ENCODE measurements around the gene DIAPH2. TPM values are rescaled to one million over a fixed set of nuclear protein-coding genes. Genes with fewer than 3 reads are reported as not detected.

The DIAPH2 gene
- total RNA-seq, 5 donors from 2014 or later (not counting 1 experiment from before 2014, with no cell fraction given) = 8.4 to 15.3 (median 10.8) TPM

DNA sequence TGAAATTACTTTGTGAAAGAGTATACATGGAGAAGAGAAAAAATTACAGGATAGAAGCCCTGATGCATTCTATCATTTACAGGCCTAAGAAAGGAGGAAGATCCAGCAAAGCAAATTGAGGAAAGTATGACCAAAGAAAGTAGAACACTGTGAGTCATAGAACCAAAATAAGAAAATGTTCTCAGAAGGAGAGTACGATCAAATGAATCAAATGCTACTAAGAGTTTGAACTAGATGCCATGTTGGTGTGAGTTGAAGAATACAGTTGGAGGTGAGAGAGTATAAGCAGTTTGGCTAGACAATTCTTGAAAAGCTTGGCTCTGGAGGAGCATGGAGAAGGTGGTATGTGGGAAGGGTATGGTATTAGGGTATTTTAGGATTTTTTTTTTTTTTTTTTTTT, 360.8 kb downstream of the DIAPH2 start:
- H3K4me3 ChIP-seq (ENCODE audit: control insufficient read depth in 1 of 2, extremely low read depth in 1 of 2, low read length in 1 of 2) = no peak overlapping the region
- H3K9me3 Mint-ChIP-seq = no peaks in the 10 kb centered on the region
- H3K36me3 ChIP-seq (ENCODE audit: control insufficient read depth in 2 of 2, extremely low read depth in 1 of 2, insufficient read depth in 1 of 2, low read length in 1 of 2) = no peaks in the 10 kb centered on the region
- no peaks in the 10 kb centered on the region for H3K4me1 Mint-ChIP-seq
- H3K27ac Mint-ChIP-seq = no peak overlapping the region
- DNase-seq (no peak), ATAC-seq (replicated peaks in 1 of 4) (no peak)
- no peak overlapping the region for H3K4me3 Mint-ChIP-seq
- CTCF ChIA-PET = no interaction called here
- H3K36me3 Mint-ChIP-seq = no peaks in the 10 kb centered on the region
- H3K27me3 Mint-ChIP-seq = no peaks in the 10 kb centered on the region
- 50% methylated on average over 1 of the region's 1 CpG for WGBS (ENCODE audit: insufficient coverage)
- no peak overlapping the region for H3K27ac ChIP-seq (ENCODE audit: low read length)
- POLR2A ChIA-PET = interaction anchor here in 1 of 2 donors (0.7 kb wide), 1 partner anchor 589 kb away, joined by 4 read pairs; no protein-coding TSS in a partner anchor
- H3K4me1 ChIP-seq (ENCODE audit: control insufficient read depth in 1 of 2, extremely low read depth in 1 of 2, insufficient read depth in 2 of 2, low read length in 2 of 2) = no peaks in the 10 kb centered on the region
- no peaks in the 10 kb centered on the region for H3K27me3 ChIP-seq (replicated peaks in 1 of 2; ENCODE audit: control insufficient read depth in 2 of 2, extremely low read depth in 1 of 2, insufficient read depth in 2 of 2, low read length in 1 of 2)
- no peaks in the 10 kb centered on the region for H3K9me3 ChIP-seq

DNA sequence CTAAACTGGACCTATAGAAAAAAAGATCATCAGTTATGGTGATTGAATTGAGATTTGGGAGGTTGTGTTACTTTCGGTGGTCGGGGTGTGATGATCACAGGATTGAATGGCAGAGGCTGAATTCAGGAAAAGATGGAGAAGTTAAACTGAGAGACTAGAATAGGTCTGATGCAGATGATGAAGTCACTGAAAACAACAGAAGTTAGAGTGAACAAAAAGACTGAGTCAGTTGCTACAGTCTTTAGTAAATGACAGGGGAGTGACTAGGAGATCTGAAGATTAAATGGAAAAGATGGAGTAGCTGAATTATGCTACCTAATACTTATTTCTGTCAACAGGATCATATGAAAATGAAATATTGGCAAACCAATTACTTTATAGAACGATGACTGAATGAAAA, 362.2 kb downstream of the DIAPH2 start:
- H3K4me3 Mint-ChIP-seq = no peak overlapping the region
- no peaks in the 10 kb centered on the region for H3K27me3 Mint-ChIP-seq
- no peaks in the 10 kb centered on the region for H3K4me1 Mint-ChIP-seq
- Histone ChIP-seq H3K4me3 (ENCODE audit: control insufficient read depth in 1 of 2, extremely low read depth in 1 of 2, low read length in 1 of 2) (no peak overlapping the region), H3K9me3 (no peaks in the 10 kb centered on the region), H3K27ac (ENCODE audit: low read length) (no peak overlapping the region), H3K4me1 (ENCODE audit: control insufficient read depth in 1 of 2, extremely low read depth in 1 of 2, insufficient read depth in 2 of 2, low read length in 2 of 2) (no peaks in the 10 kb centered on the region), H3K36me3 (ENCODE audit: control insufficient read depth in 2 of 2, extremely low read depth in 1 of 2, insufficient read depth in 1 of 2, low read length in 1 of 2) (no peaks in the 10 kb centered on the region), H3K27me3 (replicated peaks in 1 of 2; ENCODE audit: control insufficient read depth in 2 of 2, extremely low read depth in 1 of 2, insufficient read depth in 2 of 2, low read length in 1 of 2) (no peaks in the 10 kb centered on the region)
- POLR2A ChIA-PET = no interaction called here
- ATAC-seq (replicated peaks in 1 of 4) (no peak), DNase-seq (no peak)
- H3K9me3 Mint-ChIP-seq = no peaks in the 10 kb centered on the region
- 89% methylated on average over 2 of the region's 3 CpGs for WGBS (ENCODE audit: insufficient coverage)
- no peak overlapping the region for H3K27ac Mint-ChIP-seq
- H3K36me3 Mint-ChIP-seq = no peaks in the 10 kb centered on the region
- CTCF ChIA-PET = no interaction called here

DNA sequence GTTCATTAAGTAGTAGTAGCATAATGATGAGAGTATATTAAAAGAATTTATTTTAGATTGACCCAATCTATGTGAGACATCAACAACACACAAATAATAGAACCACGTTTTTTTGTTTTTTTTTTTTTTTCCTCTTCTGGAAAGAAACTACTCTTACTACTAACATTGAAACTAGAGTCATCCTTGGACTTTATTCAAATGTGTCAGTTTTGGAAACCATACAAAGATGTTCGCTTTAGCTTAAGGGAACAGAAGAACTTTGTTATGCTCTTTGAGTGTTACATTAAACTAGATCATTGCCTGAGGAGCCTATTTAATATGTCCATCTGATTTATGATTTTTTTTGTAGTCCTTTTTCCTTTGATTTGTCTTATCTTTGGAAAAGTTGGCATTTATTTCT, 365.8 kb downstream of the DIAPH2 start:
- Histone ChIP-seq H3K4me3 (ENCODE audit: control insufficient read depth in 1 of 2, extremely low read depth in 1 of 2, low read length in 1 of 2) (no peak overlapping the region), H3K9me3 (no peaks in the 10 kb centered on the region), H3K36me3 (ENCODE audit: control insufficient read depth in 2 of 2, extremely low read depth in 1 of 2, insufficient read depth in 1 of 2, low read length in 1 of 2) (no peaks in the 10 kb centered on the region), H3K27me3 (replicated peaks in 1 of 2; ENCODE audit: control insufficient read depth in 2 of 2, extremely low read depth in 1 of 2, insufficient read depth in 2 of 2, low read length in 1 of 2) (no peaks in the 10 kb centered on the region), H3K4me1 (ENCODE audit: control insufficient read depth in 1 of 2, extremely low read depth in 1 of 2, insufficient read depth in 2 of 2, low read length in 2 of 2) (no peaks in the 10 kb centered on the region), H3K27ac (ENCODE audit: low read length) (no peak overlapping the region)
- DNase-seq (no peak), ATAC-seq (replicated peaks in 1 of 4) (no peak)
- ChIA-PET CTCF (no interaction called here), POLR2A (no interaction called here)
- Mint-ChIP-seq H3K36me3 (peaks cover 4% of the 10 kb centered on the region), H3K4me1 (no peaks in the 10 kb centered on the region), H3K27ac (no peak overlapping the region), H3K4me3 (no peak overlapping the region), H3K27me3 (peaks cover 0 to 3% of the 10 kb centered on the region in 2 donors), H3K9me3 (no peaks in the 10 kb centered on the region)
- WGBS (ENCODE audit: insufficient coverage) = no CpG with 5 or more reads among the region's 2 CpGs

DNA sequence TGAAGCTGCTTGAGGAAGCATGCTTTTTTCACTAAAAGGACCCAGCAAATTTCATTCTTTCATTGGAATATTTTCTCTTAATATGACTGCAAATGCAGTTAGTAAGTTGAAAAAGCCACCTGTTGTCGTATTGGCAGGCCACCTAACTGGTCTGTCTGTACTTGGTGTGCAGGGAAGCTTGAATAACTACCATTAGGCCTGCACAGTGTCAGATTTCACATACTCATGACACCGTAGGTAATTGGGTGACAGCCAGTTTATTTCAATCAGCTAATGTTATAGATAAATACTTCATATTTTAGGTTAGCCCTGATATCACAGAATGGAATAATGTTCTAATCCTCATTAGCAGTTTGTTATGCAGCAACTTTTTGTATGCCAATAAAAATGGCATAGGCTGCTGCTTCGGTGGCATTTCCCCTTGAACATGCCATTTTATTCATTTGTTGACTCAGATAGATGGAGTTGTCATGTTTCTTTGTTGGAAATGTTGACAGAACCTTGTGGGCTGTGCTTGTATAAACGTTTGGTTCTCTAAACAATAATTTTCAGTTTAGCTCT, 372.8 kb downstream of the DIAPH2 start:
- H3K27ac Mint-ChIP-seq = no peak overlapping the region
- H3K4me3 Mint-ChIP-seq = no peak overlapping the region
- no peak overlapping the region for H3K4me3 ChIP-seq (ENCODE audit: control insufficient read depth in 1 of 2, extremely low read depth in 1 of 2, low read length in 1 of 2)
- H3K4me1 Mint-ChIP-seq = peaks cover 0 to 2% (median 0%) of the 10 kb centered on the region in 3 donors
- DNase-seq = no peak
- H3K9me3 Mint-ChIP-seq = no peaks in the 10 kb centered on the region
- H3K36me3 ChIP-seq (ENCODE audit: control insufficient read depth in 2 of 2, extremely low read depth in 1 of 2, insufficient read depth in 1 of 2, low read length in 1 of 2) = no peaks in the 10 kb centered on the region
- no peak overlapping the region for H3K27ac ChIP-seq (ENCODE audit: low read length)
- H3K9me3 ChIP-seq = no peaks in the 10 kb centered on the region
- H3K36me3 Mint-ChIP-seq = peaks cover 8% of the 10 kb centered on the region
- WGBS (ENCODE audit: insufficient coverage) = no CpG with 5 or more reads among the region's 4 CpGs
- peaks cover 0 to 3% of the 10 kb centered on the region in 2 donors for H3K27me3 Mint-ChIP-seq
- ChIA-PET CTCF (no interaction called here), POLR2A (no interaction called here)
- no peaks in the 10 kb centered on the region for H3K4me1 ChIP-seq (ENCODE audit: control insufficient read depth in 1 of 2, extremely low read depth in 1 of 2, insufficient read depth in 2 of 2, low read length in 2 of 2)
- ATAC-seq (replicated peaks in 1 of 4) = no peak
- no peaks in the 10 kb centered on the region for H3K27me3 ChIP-seq (replicated peaks in 1 of 2; ENCODE audit: control insufficient read depth in 2 of 2, extremely low read depth in 1 of 2, insufficient read depth in 2 of 2, low read length in 1 of 2)

DNA sequence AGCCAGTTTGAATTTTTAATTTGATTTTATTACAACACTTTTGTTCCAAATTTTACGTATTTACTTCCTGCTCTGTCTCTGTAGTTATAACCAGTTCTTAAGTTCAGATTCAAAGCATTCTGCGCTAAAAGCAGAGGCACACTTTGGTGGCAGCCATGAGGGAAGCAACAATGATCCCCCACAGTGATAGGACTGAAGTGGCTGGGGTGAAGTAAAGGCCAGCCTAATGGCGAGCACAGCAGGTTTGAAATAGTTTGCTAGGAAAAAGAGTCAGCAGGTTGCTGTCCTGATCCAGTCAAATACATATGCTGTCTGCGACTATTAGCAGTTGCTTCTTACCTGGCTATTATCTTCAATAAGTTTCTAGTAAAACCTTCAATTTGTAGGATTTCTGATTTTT, 375.4 kb downstream of the DIAPH2 start:
- Histone ChIP-seq H3K4me1 (ENCODE audit: control insufficient read depth in 1 of 2, extremely low read depth in 1 of 2, insufficient read depth in 2 of 2, low read length in 2 of 2) (no peaks in the 10 kb centered on the region), H3K27me3 (replicated peaks in 1 of 2; ENCODE audit: control insufficient read depth in 2 of 2, extremely low read depth in 1 of 2, insufficient read depth in 2 of 2, low read length in 1 of 2) (no peaks in the 10 kb centered on the region), H3K36me3 (ENCODE audit: control insufficient read depth in 2 of 2, extremely low read depth in 1 of 2, insufficient read depth in 1 of 2, low read length in 1 of 2) (no peaks in the 10 kb centered on the region), H3K4me3 (ENCODE audit: control insufficient read depth in 1 of 2, extremely low read depth in 1 of 2, low read length in 1 of 2) (no peak overlapping the region), H3K9me3 (no peaks in the 10 kb centered on the region), H3K27ac (ENCODE audit: low read length) (no peak overlapping the region)
- DNase-seq (no peak), ATAC-seq (replicated peaks in 1 of 4) (no peak)
- Mint-ChIP-seq H3K4me3 (no peak overlapping the region), H3K27me3 (no peaks in the 10 kb centered on the region), H3K4me1 (peaks cover 0 to 2% (median 0%) of the 10 kb centered on the region in 3 donors), H3K27ac (no peak overlapping the region), H3K9me3 (no peaks in the 10 kb centered on the region), H3K36me3 (peaks cover 8% of the 10 kb centered on the region)
- no CpG with 5 or more reads among the region's 4 CpGs for WGBS (ENCODE audit: insufficient coverage)
- ChIA-PET POLR2A (no interaction called here), CTCF (interaction anchor here in 1 of 2 donors (0.6 kb wide), 1 partner anchor 36 kb away, joined by 5 read pairs; no protein-coding TSS in a partner anchor)

DNA sequence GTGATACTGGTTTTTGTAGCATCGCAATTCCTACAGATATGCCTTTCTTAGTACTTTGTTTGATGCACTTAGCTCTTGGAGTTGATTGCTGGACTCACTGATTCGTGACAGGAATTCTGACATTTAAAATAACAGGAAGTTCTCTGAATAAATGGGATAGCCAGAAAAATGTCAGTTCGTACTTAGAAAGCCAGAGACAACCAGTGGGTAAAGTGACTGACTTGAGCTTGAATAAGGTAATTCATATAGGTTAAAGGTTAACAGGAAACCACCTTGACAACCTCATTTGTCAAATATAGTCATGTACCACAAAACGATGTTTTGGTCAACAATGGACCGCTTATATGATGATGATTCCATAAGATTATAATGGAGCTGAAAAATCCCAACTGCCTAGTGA, 380.4 kb downstream of the DIAPH2 start:
- Mint-ChIP-seq H3K9me3 (no peaks in the 10 kb centered on the region), H3K36me3 (peaks cover 12% of the 10 kb centered on the region), H3K27me3 (no peaks in the 10 kb centered on the region), H3K4me1 (peaks cover 0 to 2% (median 0%) of the 10 kb centered on the region in 3 donors), H3K27ac (no peak overlapping the region), H3K4me3 (no peak overlapping the region)
- Histone ChIP-seq H3K36me3 (ENCODE audit: control insufficient read depth in 2 of 2, extremely low read depth in 1 of 2, insufficient read depth in 1 of 2, low read length in 1 of 2) (no peaks in the 10 kb centered on the region), H3K4me3 (ENCODE audit: control insufficient read depth in 1 of 2, extremely low read depth in 1 of 2, low read length in 1 of 2) (no peak overlapping the region), H3K9me3 (no peaks in the 10 kb centered on the region), H3K27ac (ENCODE audit: low read length) (no peak overlapping the region), H3K4me1 (ENCODE audit: control insufficient read depth in 1 of 2, extremely low read depth in 1 of 2, insufficient read depth in 2 of 2, low read length in 2 of 2) (no peaks in the 10 kb centered on the region), H3K27me3 (replicated peaks in 1 of 2; ENCODE audit: control insufficient read depth in 2 of 2, extremely low read depth in 1 of 2, insufficient read depth in 2 of 2, low read length in 1 of 2) (no peaks in the 10 kb centered on the region)
- DNase-seq (no peak), ATAC-seq (replicated peaks in 1 of 4) (no peak)
- ChIA-PET POLR2A (no interaction called here), CTCF (no interaction called here)
- 100% methylated on average over 1 of the region's 5 CpGs for WGBS (ENCODE audit: insufficient coverage)

DNA sequence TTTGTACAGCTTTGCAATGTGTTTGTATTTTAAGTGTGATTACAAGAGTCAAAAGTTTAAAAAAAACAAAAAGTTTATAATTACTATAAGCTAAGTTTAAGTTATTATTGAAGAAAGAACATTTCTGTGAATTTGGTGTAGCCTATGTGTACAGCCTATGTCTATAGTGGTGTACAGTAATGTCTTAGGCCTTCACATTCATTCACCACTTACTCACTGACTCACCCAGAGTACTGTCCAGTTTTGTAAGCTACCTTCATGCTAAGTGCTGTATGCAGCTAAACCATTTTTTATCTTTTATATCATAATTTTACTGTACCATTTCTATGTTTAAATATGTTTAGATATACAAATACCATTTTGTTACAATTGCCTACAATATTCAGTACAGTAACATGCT, 381.3 kb downstream of the DIAPH2 start:
- H3K9me3 Mint-ChIP-seq = no peaks in the 10 kb centered on the region
- Histone ChIP-seq H3K4me1 (ENCODE audit: control insufficient read depth in 1 of 2, extremely low read depth in 1 of 2, insufficient read depth in 2 of 2, low read length in 2 of 2) (no peaks in the 10 kb centered on the region), H3K4me3 (ENCODE audit: control insufficient read depth in 1 of 2, extremely low read depth in 1 of 2, low read length in 1 of 2) (no peak overlapping the region), H3K9me3 (no peaks in the 10 kb centered on the region), H3K27ac (ENCODE audit: low read length) (no peak overlapping the region), H3K27me3 (replicated peaks in 1 of 2; ENCODE audit: control insufficient read depth in 2 of 2, extremely low read depth in 1 of 2, insufficient read depth in 2 of 2, low read length in 1 of 2) (no peaks in the 10 kb centered on the region), H3K36me3 (ENCODE audit: control insufficient read depth in 2 of 2, extremely low read depth in 1 of 2, insufficient read depth in 1 of 2, low read length in 1 of 2) (no peaks in the 10 kb centered on the region)
- no peak overlapping the region for H3K4me3 Mint-ChIP-seq
- H3K4me1 Mint-ChIP-seq = peaks cover 0 to 2% (median 0%) of the 10 kb centered on the region in 3 donors
- ATAC-seq (replicated peaks in 1 of 4) = no peak
- POLR2A ChIA-PET = no interaction called here
- CTCF ChIA-PET = no interaction called here
- no peak overlapping the region for H3K27ac Mint-ChIP-seq
- no peaks in the 10 kb centered on the region for H3K27me3 Mint-ChIP-seq
- no peak for DNase-seq
- peaks cover 12% of the 10 kb centered on the region for H3K36me3 Mint-ChIP-seq
